ENCODE data around the gene OR52D1.

Gene OR52D1

DNA sequence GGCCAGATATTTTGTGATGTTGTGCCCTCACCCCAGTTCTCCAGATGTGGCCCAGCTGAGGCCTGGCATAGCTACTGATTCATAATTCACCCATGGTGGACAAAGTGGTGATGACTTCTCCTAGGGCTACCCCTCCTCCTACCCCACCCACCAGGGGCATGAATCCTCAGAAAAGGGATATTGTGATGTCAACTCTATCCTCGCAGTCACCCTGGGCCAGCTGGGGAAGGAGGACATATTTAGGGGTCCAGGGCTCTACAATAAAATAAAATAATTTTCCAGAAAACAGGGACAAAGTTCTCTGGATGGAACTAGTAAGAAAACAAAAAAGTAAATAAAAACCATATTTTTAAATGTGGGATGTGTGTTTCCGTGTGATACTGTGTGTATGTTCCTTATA lies 28.1 kb downstream of the OR52D1 start, which contains the start of gene UBQLNL:
UBQLNL (minus strand) TSS at position 101 of the 400 bp plus-strand sequence. CDS start 258 bp downstream, outside the sequence.
- H3K36me3 ChIP-seq (ENCODE audit: insufficient read depth, low read length), result no peaks in the 10 kb centered on the region
- no peak within 1 kb of the TSS for H3K9ac ChIP-seq (ENCODE audit: low read depth, low read length)
- 100% methylated on average over 1 of the region's 2 CpGs for WGBS
- H3K27ac ChIP-seq (ENCODE audit: low read depth, low read length), result no peak within 1 kb of the TSS
- no peaks in the 10 kb centered on the region for H3K9me3 ChIP-seq (ENCODE audit: insufficient read depth, low read depth, low read length)
- no peaks in the 10 kb centered on the region for H3K27me3 ChIP-seq (ENCODE audit: insufficient read depth, low read length)
- no peaks in the 10 kb centered on the region for H3K4me1 ChIP-seq (ENCODE audit: insufficient read depth, low read length)
- H3K4me3 ChIP-seq (ENCODE audit: low read length), result no peak within 1 kb of the TSS

DNA sequence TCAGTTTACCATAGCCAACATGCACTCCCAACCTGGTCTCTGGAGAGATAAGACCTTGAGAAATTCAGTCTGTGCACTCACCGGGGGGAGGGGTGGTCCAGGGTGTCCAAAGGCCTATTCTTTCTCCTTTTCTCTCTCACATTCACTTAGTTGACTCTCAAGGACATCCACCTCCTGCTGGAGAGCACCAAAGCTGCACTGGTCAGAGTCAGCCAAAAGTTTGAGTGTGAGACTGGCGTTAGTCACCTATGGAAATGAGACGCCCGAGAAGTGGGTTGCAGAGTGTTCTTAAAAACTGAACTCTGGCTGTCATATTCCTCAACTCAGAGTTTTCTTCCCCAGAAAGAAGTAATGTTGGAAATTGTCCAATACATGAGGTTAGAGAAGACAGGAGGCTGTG lies 33.1 kb downstream of the OR52D1 start:
- Histone ChIP-seq H3K27ac (ENCODE audit: low read depth, low read length) (no peak overlapping the region), H3K4me3 (ENCODE audit: low read length) (no peak overlapping the region), H3K9ac (ENCODE audit: low read depth, low read length) (no peak overlapping the region), H3K9me3 (ENCODE audit: insufficient read depth, low read depth, low read length) (0 out of 2 replicates have a peak, but pooled peaks cover 4% of the 10 kb centered on the region), H3K27me3 (ENCODE audit: insufficient read depth, low read length) (no peaks in the 10 kb centered on the region; the same call in 1 of the 2 replicates), H3K36me3 (ENCODE audit: insufficient read depth, low read length) (no peaks in the 10 kb centered on the region), H3K4me1 (ENCODE audit: insufficient read depth, low read length) (peaks cover 7% of the 10 kb centered on the region; the same call in 1 of the 2 replicates)
- WGBS, result 95% methylated on average over 4 of the region's 4 CpGs

DNA sequence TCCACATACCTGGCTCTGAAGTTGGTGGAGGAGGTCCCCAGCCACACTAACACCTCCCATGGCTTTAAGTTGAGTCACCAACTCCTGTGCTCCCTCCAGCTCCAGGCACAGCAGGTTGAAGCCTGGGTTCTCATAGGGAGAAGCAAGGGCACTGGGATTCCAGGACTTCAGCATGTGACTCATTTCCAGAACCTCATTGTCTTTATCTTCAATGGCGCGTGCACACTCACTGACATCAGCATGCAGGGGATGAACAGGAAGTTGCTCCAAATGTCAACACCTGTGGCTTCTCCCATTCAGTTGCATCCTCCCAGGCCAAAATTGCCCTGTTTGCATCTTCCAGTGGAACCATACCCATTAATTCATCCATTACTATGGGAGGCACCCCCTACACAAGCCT lies 33.8 kb downstream of the OR52D1 start:
- Histone ChIP-seq H3K27ac (ENCODE audit: low read depth, low read length) (no peak overlapping the region), H3K36me3 (ENCODE audit: insufficient read depth, low read length) (no peaks in the 10 kb centered on the region), H3K4me3 (ENCODE audit: low read length) (no peak overlapping the region), H3K9ac (ENCODE audit: low read depth, low read length) (no peak overlapping the region), H3K9me3 (ENCODE audit: insufficient read depth, low read depth, low read length) (0 out of 2 replicates have a peak, but pooled peaks cover 5% of the 10 kb centered on the region), H3K4me1 (ENCODE audit: insufficient read depth, low read length) (peaks cover 7% of the 10 kb centered on the region; the same call in 1 of the 2 replicates), H3K27me3 (ENCODE audit: insufficient read depth, low read length) (no peaks in the 10 kb centered on the region; the same call in 1 of the 2 replicates)
- WGBS, result 95% methylated on average over 2 of the region's 2 CpGs

DNA sequence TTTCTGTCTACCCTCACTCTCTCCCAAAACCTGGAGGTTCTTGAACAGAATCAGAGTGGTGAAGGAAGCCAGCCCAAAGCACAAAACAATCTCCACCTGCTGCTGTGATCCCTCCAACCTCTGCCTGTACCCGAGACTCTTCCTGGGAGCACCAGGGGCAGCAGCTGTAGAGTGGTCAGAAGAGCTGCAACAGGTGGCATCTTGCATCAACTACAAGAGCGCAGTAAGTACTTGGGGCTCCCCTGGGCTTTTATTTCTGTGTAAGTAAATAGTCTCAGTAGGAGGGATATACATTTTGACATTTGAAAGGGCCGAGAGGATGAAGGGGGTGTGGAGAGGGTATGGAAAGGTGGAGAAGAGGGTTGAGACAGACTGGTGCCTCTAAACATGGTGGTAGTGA lies 36.3 kb downstream of the OR52D1 start:
- 58% methylated on average over 3 of the region's 3 CpGs for WGBS
- no peak overlapping the region for H3K4me3 ChIP-seq (ENCODE audit: low read length)
- no peaks in the 10 kb centered on the region; the same call in 1 of the 2 replicates for H3K27me3 ChIP-seq (ENCODE audit: insufficient read depth, low read length)
- H3K36me3 ChIP-seq (ENCODE audit: insufficient read depth, low read length), result no peaks in the 10 kb centered on the region
- H3K27ac ChIP-seq (ENCODE audit: low read depth, low read length), result no peak overlapping the region
- H3K9me3 ChIP-seq (ENCODE audit: insufficient read depth, low read depth, low read length), result 0 out of 2 replicates have a peak, but pooled peaks cover 5% of the 10 kb centered on the region
- H3K4me1 ChIP-seq (ENCODE audit: insufficient read depth, low read length), result peaks cover 7% of the 10 kb centered on the region; the same call in 1 of the 2 replicates
- H3K9ac ChIP-seq (ENCODE audit: low read depth, low read length), result no peak overlapping the region

DNA sequence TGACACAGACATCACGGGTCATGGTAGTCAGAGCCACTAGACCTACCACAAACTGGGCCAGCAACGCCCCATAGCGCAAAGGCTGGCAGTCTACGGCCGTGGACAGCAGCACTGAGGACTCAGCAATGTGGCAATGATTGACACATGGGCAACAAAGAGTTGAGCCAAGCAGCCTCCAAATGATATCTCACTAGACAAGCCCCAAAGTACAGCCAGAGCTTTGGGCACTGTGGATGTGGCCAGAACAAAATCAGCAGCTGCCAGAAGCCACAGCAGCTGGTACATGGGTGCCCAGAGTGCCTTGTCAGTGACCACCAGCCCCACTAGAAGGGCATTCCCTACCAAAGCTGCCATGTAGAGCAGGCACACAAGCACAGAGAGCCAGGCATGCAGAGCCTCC lies 39.2 kb downstream of the OR52D1 start:
- Histone ChIP-seq H3K27ac (ENCODE audit: low read depth, low read length) (no peak overlapping the region), H3K9me3 (ENCODE audit: insufficient read depth, low read depth, low read length) (0 out of 2 replicates have a peak, but pooled peaks cover 5% of the 10 kb centered on the region), H3K27me3 (ENCODE audit: insufficient read depth, low read length) (no peaks in the 10 kb centered on the region; the same call in 1 of the 2 replicates), H3K9ac (ENCODE audit: low read depth, low read length) (no peak overlapping the region), H3K4me3 (ENCODE audit: low read length) (no peak overlapping the region), H3K4me1 (ENCODE audit: insufficient read depth, low read length) (peaks cover 7% of the 10 kb centered on the region; the same call in 1 of the 2 replicates), H3K36me3 (ENCODE audit: insufficient read depth, low read length) (no peaks in the 10 kb centered on the region)
- 93% methylated on average over 5 of the region's 5 CpGs for WGBS

DNA sequence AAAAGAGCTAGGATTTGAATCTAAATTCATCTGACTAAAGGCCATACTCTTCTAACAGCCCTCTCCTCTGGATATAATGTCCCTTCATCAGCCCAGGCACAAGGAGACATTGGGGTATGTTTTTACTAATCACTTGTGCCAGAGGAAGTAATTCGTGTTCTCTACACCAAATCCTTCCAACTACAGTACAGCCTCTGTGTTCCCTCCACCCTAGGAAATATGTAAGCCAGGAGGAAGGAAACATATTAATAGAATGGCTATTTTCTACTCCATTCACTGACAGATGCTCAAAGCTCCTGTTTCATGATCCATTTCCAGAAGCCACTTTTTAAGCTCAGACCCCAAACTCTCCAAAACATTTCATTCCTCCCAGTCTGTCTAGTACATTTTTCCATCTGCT lies 40.0 kb downstream of the OR52D1 start:
- no peak overlapping the region for H3K4me3 ChIP-seq (ENCODE audit: low read length)
- no CpG with 5 or more reads among the region's 1 CpG for WGBS
- H3K27ac ChIP-seq (ENCODE audit: low read depth, low read length), result no peak overlapping the region
- 0 out of 2 replicates have a peak, but pooled peaks cover 5% of the 10 kb centered on the region for H3K9me3 ChIP-seq (ENCODE audit: insufficient read depth, low read depth, low read length)
- no peaks in the 10 kb centered on the region for H3K36me3 ChIP-seq (ENCODE audit: insufficient read depth, low read length)
- no peaks in the 10 kb centered on the region; the same call in 1 of the 2 replicates for H3K27me3 ChIP-seq (ENCODE audit: insufficient read depth, low read length)
- no peak overlapping the region for H3K9ac ChIP-seq (ENCODE audit: low read depth, low read length)
- peaks cover 7% of the 10 kb centered on the region; the same call in 1 of the 2 replicates for H3K4me1 ChIP-seq (ENCODE audit: insufficient read depth, low read length)

DNA sequence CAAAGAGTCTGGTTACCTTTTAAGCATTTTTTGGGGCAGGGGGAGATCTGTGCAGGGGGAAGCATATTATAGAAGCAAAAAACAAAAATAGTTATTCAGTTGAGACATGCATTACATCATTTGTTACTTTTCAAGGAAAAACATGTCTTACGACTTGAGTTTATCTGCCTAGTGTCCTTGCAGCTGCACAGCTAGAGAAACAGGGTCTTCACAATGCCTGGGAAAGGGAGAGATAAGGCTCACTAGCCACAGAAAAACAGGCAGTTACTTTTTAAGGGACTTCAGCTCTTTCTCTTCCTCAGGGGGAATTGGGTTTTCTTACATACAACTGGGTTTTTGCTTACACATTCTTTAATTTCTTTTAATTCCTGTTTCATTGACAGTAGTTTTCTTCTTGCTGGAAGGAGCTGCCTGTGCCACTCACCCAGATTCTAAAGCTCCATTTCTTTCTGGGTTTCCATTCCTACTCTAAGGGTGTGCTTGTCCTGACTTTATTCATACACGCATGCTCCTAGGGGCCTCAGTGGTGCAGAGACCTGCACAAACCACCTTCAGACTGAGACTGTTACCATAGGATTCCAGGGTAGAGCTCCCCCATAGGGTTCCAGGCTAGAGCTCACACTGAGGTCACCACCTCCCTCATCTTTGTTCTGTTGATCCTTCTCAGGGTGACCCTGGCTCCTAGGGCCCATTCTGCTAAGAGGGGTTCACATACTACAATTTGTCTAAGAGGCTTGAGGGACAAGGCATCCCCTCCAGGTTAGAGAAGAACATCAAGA lies 42.8 kb downstream of the OR52D1 start:
- Histone ChIP-seq H3K9ac (ENCODE audit: low read depth, low read length) (no peak overlapping the region), H3K27ac (ENCODE audit: low read depth, low read length) (no peak overlapping the region), H3K4me1 (ENCODE audit: insufficient read depth, low read length) (no peaks in the 10 kb centered on the region), H3K36me3 (ENCODE audit: insufficient read depth, low read length) (no peaks in the 10 kb centered on the region), H3K4me3 (ENCODE audit: low read length) (no peak overlapping the region), H3K9me3 (ENCODE audit: insufficient read depth, low read depth, low read length) (0 out of 2 replicates have a peak, but pooled peaks cover 4% of the 10 kb centered on the region), H3K27me3 (ENCODE audit: insufficient read depth, low read length) (no peaks in the 10 kb centered on the region; the same call in 1 of the 2 replicates)
- WGBS, result 97% methylated on average over 2 of the region's 2 CpGs

DNA sequence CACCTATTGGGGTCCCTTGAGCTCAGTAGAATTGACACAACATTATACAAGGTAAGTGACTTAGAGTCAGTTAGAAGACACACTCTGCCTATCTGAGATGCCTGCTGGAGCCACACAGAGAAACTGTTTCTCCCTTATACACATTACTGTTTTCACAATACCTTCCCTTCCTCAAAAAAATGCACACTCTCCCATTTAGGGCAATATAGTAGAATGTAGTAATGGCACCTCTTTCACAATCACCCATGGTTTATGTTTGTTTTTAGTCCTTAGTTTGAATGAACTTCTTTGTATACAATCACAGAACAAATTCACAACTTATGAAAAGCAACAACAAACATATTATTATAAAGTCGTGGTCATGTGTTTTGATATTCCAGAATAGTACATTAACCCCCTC lies 45.6 kb downstream of the OR52D1 start:
- WGBS, result no CpG with 5 or more reads among the region's 1 CpG

DNA sequence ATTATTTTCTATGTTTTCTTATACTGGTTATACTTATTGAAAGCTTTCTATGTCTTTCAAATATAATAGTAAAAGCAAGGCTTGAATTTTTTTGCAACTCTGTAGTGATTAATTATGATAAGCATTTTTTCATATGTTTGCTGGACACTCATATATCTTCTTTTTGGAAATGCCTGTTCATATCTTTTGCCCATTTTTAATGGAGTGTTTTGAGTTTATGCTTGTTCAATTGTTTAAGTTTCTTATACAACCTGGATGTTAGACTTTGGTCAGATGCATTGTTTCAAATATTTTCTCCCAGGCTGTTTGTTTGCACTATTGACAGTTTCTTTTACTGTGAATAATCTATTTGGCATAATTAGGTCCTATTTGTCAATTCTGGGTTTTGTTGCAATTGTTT lies 48.0 kb downstream of the OR52D1 start:
- no peak overlapping the region for H3K9ac ChIP-seq (ENCODE audit: low read depth, low read length)
- no peak overlapping the region for H3K4me3 ChIP-seq (ENCODE audit: low read length)

More for the DNA sequence above, 45.6 kb downstream of the OR52D1 start:
- Histone ChIP-seq H3K9ac (ENCODE audit: low read depth, low read length) (no peak overlapping the region), H3K9me3 (ENCODE audit: insufficient read depth, low read depth, low read length) (no peaks in the 10 kb centered on the region), H3K36me3 (ENCODE audit: insufficient read depth, low read length) (no peaks in the 10 kb centered on the region), H3K27ac (ENCODE audit: low read depth, low read length) (no peak overlapping the region), H3K27me3 (ENCODE audit: insufficient read depth, low read length) (no peaks in the 10 kb centered on the region), H3K4me1 (ENCODE audit: insufficient read depth, low read length) (no peaks in the 10 kb centered on the region), H3K4me3 (ENCODE audit: low read length) (no peak overlapping the region)

More for the DNA sequence above, 48.0 kb downstream of the OR52D1 start:
- Histone ChIP-seq H3K4me1 (ENCODE audit: insufficient read depth, low read length) (no peaks in the 10 kb centered on the region), H3K36me3 (ENCODE audit: insufficient read depth, low read length) (no peaks in the 10 kb centered on the region), H3K9me3 (ENCODE audit: insufficient read depth, low read depth, low read length) (no peaks in the 10 kb centered on the region), H3K27ac (ENCODE audit: low read depth, low read length) (no peak overlapping the region), H3K27me3 (ENCODE audit: insufficient read depth, low read length) (no peaks in the 10 kb centered on the region)
